ENCODE measurements around the gene SHROOM3.

SHROOM3 gene

GRCh38 chr4:76476571-76476970 is 41.5 kb downstream of the SHROOM3 start:
- TF ChIP-seq CTCF (IDR thresholded peaks at IDR 0.05; ENCODE audit: insufficient read depth, low read depth, low read length, missing control alignments), result no peak
- DNase-seq (ENCODE audit: low read depth), result no peak
- H3K4me3 ChIP-seq (ENCODE audit: low read depth, low read length), result no peak overlapping the region

GRCh38 chr4:76484654-76485053 is 49.6 kb downstream of the SHROOM3 start:
- no peak for DNase-seq (ENCODE audit: low read depth)
- H3K4me3 ChIP-seq (ENCODE audit: low read depth, low read length), result no peak overlapping the region
- TF ChIP-seq CTCF (IDR thresholded peaks at IDR 0.05; ENCODE audit: insufficient read depth, low read depth, low read length, missing control alignments), result no peak

- H3K4me3 ChIP-seq (ENCODE audit: low read depth, low read length), result no peak overlapping the region
- TF ChIP-seq CTCF (IDR thresholded peaks at IDR 0.05; ENCODE audit: insufficient read depth, low read depth, low read length, missing control alignments), result no peak
- DNase-seq (ENCODE audit: low read depth), result no peak
Measured at GRCh38 chr4:76485450-76485849, 50.4 kb downstream of the SHROOM3 start.

GRCh38 chr4:76486588-76487276 is 51.7 kb downstream of the SHROOM3 start:
- no peak for TF ChIP-seq CTCF (IDR thresholded peaks at IDR 0.05; ENCODE audit: insufficient read depth, low read depth, low read length, missing control alignments)
- DNase-seq (ENCODE audit: low read depth), result no peak
- no peak overlapping the region for H3K4me3 ChIP-seq (ENCODE audit: low read depth, low read length)

- H3K4me3 ChIP-seq (ENCODE audit: low read depth, low read length), result no peak overlapping the region
- no peak for TF ChIP-seq CTCF (IDR thresholded peaks at IDR 0.05; ENCODE audit: insufficient read depth, low read depth, low read length, missing control alignments)
- DNase-seq (ENCODE audit: low read depth), result no peak
Measured at GRCh38 chr4:76487621-76488020, 52.6 kb downstream of the SHROOM3 start.

GRCh38 chr4:76488455-76488854 is 53.4 kb downstream of the SHROOM3 start:
- no peak overlapping the region for H3K4me3 ChIP-seq (ENCODE audit: low read depth, low read length)
- DNase-seq (ENCODE audit: low read depth), result no peak
- no peak for TF ChIP-seq CTCF (IDR thresholded peaks at IDR 0.05; ENCODE audit: insufficient read depth, low read depth, low read length, missing control alignments)
